B cell (primary cell): ENCODE results near the gene GDE1. TPM values are rescaled to one million over a fixed set of nuclear protein-coding genes. Genes with fewer than 3 reads are reported as not detected.

ENCODE experiments used
- ATAC-seq: fragments of 200-7000 bp; cut with Tn5 transposase; one replicate; pipeline ENCODE4 v1.10.0; 2021; ENCODE audit warnings: low read depth, mild to moderate bottlenecking, moderate number of reproducible peaks, moderate library complexity
- CTCF ChIA-PET: fragments of 350-600 bp; sonication (Branson Sonifier 250); formaldehyde crosslinking; loops from one replicate; lab custom pipeline; 2021; ENCODE audit warnings: antibody characterized with exemption, inconsistent platforms; lab: Charles Lee
- POLR2A ChIA-PET: fragments of 350-600 bp; sonication (Branson Sonifier 250); formaldehyde crosslinking; loops from one replicate; lab custom pipeline; 2021; ENCODE audit warnings: antibody characterized with exemption; lab: Charles Lee
- DNase-seq: peaks from one replicate; pipeline ENCODE4 v3.0.0; 2013
- H2AFZ ChIP-seq: 2 replicates; pipeline ENCODE4 v1.6.1; 2012; ENCODE audit warnings: mild to moderate bottlenecking, low read depth, low read length; ENCODE audit not compliant: insufficient read depth, poor library complexity, severe bottlenecking
- H3K27ac ChIP-seq, 2 donors: 1 replicate in 1 of 2; 2 replicates in 1 of 2; pipeline ENCODE4 v1.5.1; 2012 to 2013; ENCODE audit warnings: low read length in 2 of 2, mild to moderate bottlenecking in 2 of 2, moderate library complexity in 1 of 2
- H3K27me3 ChIP-seq, 4 experiments: fragments of 200-600 bp in 1 of 4; sonication (generic) in 1 of 4; replicated peaks in 1 of 4; 1 replicate in 2 of 4; 2 replicates in 2 of 4; pipeline versions ENCODE4 v1.6.1 to v1.7.0; 2013 to 2016; ENCODE audit warnings: low read length in 3 of 4, mild to moderate bottlenecking in 2 of 4, mixed read lengths in 1 of 4, moderate library complexity in 1 of 4; ENCODE audit not compliant: insufficient read depth in 4 of 4, control insufficient read depth in 3 of 4; ENCODE audit errors: control extremely low read depth in 1 of 4
- H3K36me3 ChIP-seq, 2 experiments: replicated peaks in 1 of 2; 1 replicate in 1 of 2; 2 replicates in 1 of 2; pipeline versions ENCODE4 v1.6.1 to v1.7.1; 2013; ENCODE audit warnings: low read length in 1 of 2; ENCODE audit not compliant: insufficient read depth in 2 of 2, control insufficient read depth in 1 of 2; ENCODE audit errors: control extremely low read depth in 1 of 2, extremely low read depth in 1 of 2
- H3K4me1 ChIP-seq, 2 donors: fragments of 200-600 bp in 1 of 2; sonication (generic) in 1 of 2; 1 replicate in 1 of 2; 2 replicates in 1 of 2; pipeline versions ENCODE4 v1.5.1 to v1.6.1; 2013 to 2017; ENCODE audit warnings: low read length in 2 of 2; ENCODE audit not compliant: control insufficient read depth in 2 of 2, insufficient read depth in 2 of 2
- H3K4me2 ChIP-seq: replicated peaks from 2 replicates; pipeline ENCODE3; 2012; ENCODE audit warnings: mild to moderate bottlenecking, low read depth, low read length; ENCODE audit not compliant: poor library complexity, severe bottlenecking
- H3K4me3 ChIP-seq, 5 experiments: fragments of 200-600 bp in 1 of 5; sonication (generic) in 1 of 5; 1 replicate in 3 of 5; 2 replicates in 2 of 5; pipeline versions ENCODE4 v1.5.1 to v1.7.0; 2011 to 2016; ENCODE audit warnings: low read length in 4 of 5, mild to moderate bottlenecking in 4 of 5, low read depth in 2 of 5, control low read depth in 1 of 5, moderate library complexity in 1 of 5; ENCODE audit not compliant: insufficient read depth in 1 of 5; ENCODE audit errors: control extremely low read depth in 1 of 5, extremely low read depth in 1 of 5
- H3K79me2 ChIP-seq: fragments of 200-600 bp; sonication (generic); one replicate; pipeline ENCODE4 v1.6.0; 2016; ENCODE audit warnings: low read length; ENCODE audit not compliant: control insufficient read depth, insufficient read depth
- H3K9ac ChIP-seq: fragments of 200-600 bp; sonication (generic); 2 replicates; pipeline ENCODE4 v1.6.1; 2017; ENCODE audit warnings: mild to moderate bottlenecking, low read length, moderate library complexity
- H3K9me3 ChIP-seq, 3 donors: one replicate each; pipeline versions ENCODE4 v1.6.1 to v1.7.1; 2013; ENCODE audit warnings: low read length in 2 of 3; ENCODE audit not compliant: control insufficient read depth in 2 of 3, insufficient read depth in 1 of 3; ENCODE audit errors: control extremely low read depth in 1 of 3
- H4K20me1 ChIP-seq: 2 replicates; pipeline ENCODE4 v1.6.0; 2012; ENCODE audit warnings: mild to moderate bottlenecking, low read length; ENCODE audit not compliant: insufficient read depth, control insufficient read depth, poor library complexity, severe bottlenecking
- H3K27ac Mint-ChIP-seq: one replicate; pipeline ENCODE4 v1.8.0; 2021; ENCODE audit warnings: mixed read lengths
- H3K27me3 Mint-ChIP-seq: one replicate; pipeline ENCODE4 v1.8.0; 2021; ENCODE audit warnings: mixed read lengths
- H3K4me1 Mint-ChIP-seq: one replicate; pipeline ENCODE4 v1.8.0; 2021; ENCODE audit warnings: mixed read lengths
- H3K4me3 Mint-ChIP-seq: one replicate; pipeline ENCODE4 v1.8.0; 2021; ENCODE audit warnings: mixed read lengths
- H3K9me3 Mint-ChIP-seq: one replicate; pipeline ENCODE4 v1.8.0; 2022; ENCODE audit warnings: mixed read lengths; ENCODE audit not compliant: insufficient read depth
- EZH2 ChIP-seq: IDR thresholded peaks from 2 replicates; pipeline ENCODE4 v1.6.1; 2012; ENCODE audit warnings: borderline replicate concordance, low read depth, mild to moderate bottlenecking, moderate library complexity, low read length; ENCODE audit not compliant: insufficient read depth, poor library complexity, severe bottlenecking
- WGBS: methylation state at CpG from one replicate; pipeline ENCODE4 v1.1.5; 2013; ENCODE audit warnings: missing lambda C conversion rate; ENCODE audit not compliant: insufficient coverage; 5-methylcytosine and 5-hydroxymethylcytosine counted together
- intact Hi-C: fragments of 100-400 bp; cut with micrococcal nuclease; formaldehyde crosslinking; loops from one replicate; pipeline ENCODE4 v1.10.0; 2022
- polyA plus RNA-seq: library from polyadenylated mRNA; depleted of rRNA; stranded (reverse); fragments of >200 nt; gene quantifications from 2 replicates; pipeline ENCODE4 v1.2.3, GENCODE V29; 2012
- total RNA-seq, 2 donors: library from RNA; stranded (reverse); fragments of 120-200 nt in 1 of 2; gene quantifications; 1 replicate in 1 of 2; 2 replicates in 1 of 2; pipeline versions ENCODE4 v1.2.3 to v1.2.4, GENCODE V29; 2013 to 2022
- TF ChIP-seq, protein P1 (sequence below): fragments of 200-600 bp; IDR thresholded peaks from one replicate; pipeline ENCODE4 v1.8.0; 2022; ENCODE audit warnings: antibody characterized with exemption, mild to moderate bottlenecking

Gene GDE1
- total and polyA plus RNA-seq, 2 donors (not counting 1 experiment from before 2014, with no cell fraction given) = 10.0 to 25.3 TPM

DNA sequence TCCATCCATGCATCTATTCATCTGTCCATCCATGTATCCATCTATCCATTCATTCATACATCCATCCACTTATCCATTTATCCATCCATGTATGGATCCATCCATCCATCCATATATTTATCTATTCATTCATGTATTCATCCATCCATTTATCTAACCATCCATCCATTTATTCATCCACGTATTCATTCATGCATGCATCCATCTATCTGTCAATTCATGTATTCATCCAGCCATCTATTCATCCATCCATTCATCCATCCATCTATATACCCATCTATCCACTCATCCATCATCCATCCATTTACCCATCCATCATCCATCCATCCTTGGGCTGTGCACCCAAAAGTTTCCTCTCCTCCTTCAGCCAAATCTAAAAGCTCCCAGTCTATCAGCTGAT, 43.4 kb downstream of the GDE1 start:
- TF ChIP-seq EZH2 = no peak
- TF ChIP-seq, protein P1, sequence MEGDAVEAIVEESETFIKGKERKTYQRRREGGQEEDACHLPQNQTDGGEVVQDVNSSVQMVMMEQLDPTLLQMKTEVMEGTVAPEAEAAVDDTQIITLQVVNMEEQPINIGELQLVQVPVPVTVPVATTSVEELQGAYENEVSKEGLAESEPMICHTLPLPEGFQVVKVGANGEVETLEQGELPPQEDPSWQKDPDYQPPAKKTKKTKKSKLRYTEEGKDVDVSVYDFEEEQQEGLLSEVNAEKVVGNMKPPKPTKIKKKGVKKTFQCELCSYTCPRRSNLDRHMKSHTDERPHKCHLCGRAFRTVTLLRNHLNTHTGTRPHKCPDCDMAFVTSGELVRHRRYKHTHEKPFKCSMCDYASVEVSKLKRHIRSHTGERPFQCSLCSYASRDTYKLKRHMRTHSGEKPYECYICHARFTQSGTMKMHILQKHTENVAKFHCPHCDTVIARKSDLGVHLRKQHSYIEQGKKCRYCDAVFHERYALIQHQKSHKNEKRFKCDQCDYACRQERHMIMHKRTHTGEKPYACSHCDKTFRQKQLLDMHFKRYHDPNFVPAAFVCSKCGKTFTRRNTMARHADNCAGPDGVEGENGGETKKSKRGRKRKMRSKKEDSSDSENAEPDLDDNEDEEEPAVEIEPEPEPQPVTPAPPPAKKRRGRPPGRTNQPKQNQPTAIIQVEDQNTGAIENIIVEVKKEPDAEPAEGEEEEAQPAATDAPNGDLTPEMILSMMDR = no peak
- ChIA-PET CTCF (no interaction called here), POLR2A (no interaction called here)
- DNase-seq = no peak
- Histone ChIP-seq H3K4me2 (no peak overlapping the region), H4K20me1 (no peaks in the 10 kb centered on the region), H3K79me2 (no peaks in the 10 kb centered on the region), H3K4me3 (no peak overlapping the region), H3K9ac (no peak overlapping the region), H2AFZ (no peak overlapping the region), H3K27me3 (peaks cover 0 to 3% (median 0%) of the 10 kb centered on the region in 4 experiments), H3K4me1 (no peaks in the 10 kb centered on the region), H3K27ac (no peak overlapping the region), H3K9me3 (peaks cover 0 to 4% (median 0%) of the 10 kb centered on the region in 3 donors), H3K36me3 (no peaks in the 10 kb centered on the region)
- 90% methylated on average over 1 of the region's 1 CpG for WGBS
- intact Hi-C loops = no loop called here
- H3K4me1 Mint-ChIP-seq = no peaks in the 10 kb centered on the region
- peaks cover 10% of the 10 kb centered on the region for H3K27me3 Mint-ChIP-seq
- H3K9me3 Mint-ChIP-seq = no peaks in the 10 kb centered on the region
- ATAC-seq = no peak
- no peak overlapping the region for H3K27ac Mint-ChIP-seq
- H3K4me3 Mint-ChIP-seq = no peak overlapping the region

DNA sequence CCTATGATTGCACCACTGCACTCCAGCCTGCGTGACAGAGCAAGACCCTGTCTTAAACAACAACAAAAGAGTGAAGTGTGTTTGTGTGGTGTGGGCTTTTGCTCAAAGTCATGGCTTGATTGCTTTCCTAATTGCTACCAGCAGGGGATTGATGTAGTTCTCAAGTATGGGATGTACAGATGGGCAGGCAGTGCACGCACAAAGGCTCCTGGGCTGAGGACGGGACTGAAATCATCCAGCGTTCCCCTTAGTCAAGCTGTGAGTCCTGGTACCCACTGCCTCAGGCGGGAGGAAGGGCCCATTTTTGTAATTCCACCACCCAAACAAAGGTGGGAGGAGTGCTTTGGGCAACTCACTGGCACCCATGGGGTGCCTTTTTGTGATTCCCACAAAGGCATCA, 47.3 kb downstream of the GDE1 start:
- Histone ChIP-seq H3K4me1 (no peaks in the 10 kb centered on the region), H3K27ac (no peak overlapping the region), H3K4me2 (no peak overlapping the region), H3K36me3 (no peaks in the 10 kb centered on the region), H3K4me3 (no peak overlapping the region), H3K79me2 (no peaks in the 10 kb centered on the region), H4K20me1 (no peaks in the 10 kb centered on the region), H3K27me3 (peaks cover 0 to 3% (median 0%) of the 10 kb centered on the region in 4 experiments), H3K9me3 (no peaks in the 10 kb centered on the region), H3K9ac (no peak overlapping the region), H2AFZ (no peak overlapping the region)
- Mint-ChIP-seq H3K4me3 (no peak overlapping the region), H3K27me3 (peaks cover 10% of the 10 kb centered on the region), H3K27ac (no peak overlapping the region), H3K4me1 (no peaks in the 10 kb centered on the region), H3K9me3 (no peaks in the 10 kb centered on the region)
- intact Hi-C loops = no loop called here
- ChIA-PET CTCF (no interaction called here), POLR2A (no interaction called here)
- TF ChIP-seq, protein P1 = no peak
- no peak for TF ChIP-seq EZH2
- ATAC-seq (no peak), DNase-seq (no peak)
- WGBS = 92% methylated on average over 2 of the region's 5 CpGs
